ENCODE data around the gene DPY19L1.
A peak's percentile ranks its signal among the peaks of the same experiment; 100 is the strongest.
"Not testable (repeated sequence)": the region's sequence is repeated elsewhere in the genome, so short reads cannot be mapped to it uniquely, and the experiment has no call there.

The DPY19L1 gene

DNA sequence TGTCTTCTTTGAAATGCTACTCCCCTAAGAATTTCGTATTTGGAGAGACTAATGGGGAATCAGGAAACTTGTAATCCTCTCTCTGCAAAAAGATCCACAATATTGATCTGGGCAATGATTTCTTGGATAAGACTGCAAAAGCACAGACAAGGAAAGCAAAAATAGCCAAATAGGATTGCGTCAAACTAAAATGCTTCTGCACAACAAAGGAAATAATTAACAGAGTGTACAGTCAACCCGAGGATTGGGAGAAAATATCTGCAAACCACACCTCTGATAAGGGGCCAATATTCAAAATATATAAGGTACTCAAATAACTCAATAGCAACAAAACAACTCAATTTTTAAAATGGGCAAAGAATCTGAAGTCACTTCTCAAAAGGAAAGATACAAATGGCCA is 52.1 kb downstream of the DPY19L1 start:
- not testable (repeated sequence) for DNase-seq

DNA sequence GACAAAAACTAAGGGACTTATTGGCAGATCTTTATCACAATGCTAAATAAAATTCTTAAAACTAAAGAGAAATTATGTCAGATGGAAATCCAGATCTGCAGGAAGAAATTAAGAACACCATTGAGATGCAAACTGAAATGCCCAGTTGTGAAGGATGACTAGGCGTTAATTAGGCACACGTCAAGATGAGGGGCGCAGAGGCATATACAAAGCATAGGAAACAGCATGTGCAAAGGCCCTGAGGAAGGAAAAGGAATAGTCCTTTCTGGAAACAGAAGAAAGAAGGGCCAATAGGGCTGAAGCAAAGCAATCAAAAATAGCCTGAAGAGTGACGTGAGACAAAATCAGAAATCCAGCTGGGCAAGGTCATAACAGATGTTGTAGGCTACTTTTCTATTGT is 53.1 kb downstream of the DPY19L1 start:
- DNase-seq, result not testable (repeated sequence)

DNA sequence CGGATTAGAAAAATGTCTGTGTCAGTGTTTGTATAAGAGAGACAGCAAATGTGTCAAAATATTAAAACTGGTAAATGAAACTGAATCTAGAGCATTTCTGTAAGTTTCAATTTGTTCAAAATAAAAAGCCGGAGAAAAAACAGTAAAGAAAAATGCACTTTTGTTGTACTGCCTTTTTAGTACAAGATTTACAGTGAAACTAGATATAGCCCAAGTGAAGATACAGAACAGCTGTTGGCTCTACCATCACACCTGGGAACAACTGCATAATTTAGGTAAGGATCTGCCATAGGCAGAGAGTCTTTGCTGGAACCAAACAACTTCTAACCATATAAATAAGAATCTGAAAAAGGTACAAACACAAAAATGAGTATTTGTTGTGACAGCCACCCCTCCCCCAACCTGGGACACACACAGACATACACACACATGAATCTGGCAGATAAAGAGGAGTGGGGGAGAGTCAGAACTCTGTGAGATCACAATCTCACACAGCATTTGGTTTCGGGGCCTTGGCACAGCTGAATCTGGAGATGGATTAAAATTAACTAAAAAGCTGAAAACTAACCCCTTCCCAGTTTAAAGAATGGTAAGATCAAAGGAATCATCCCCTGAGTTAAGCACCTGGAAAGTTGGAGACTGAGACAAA is 54.8 kb downstream of the DPY19L1 start:
- DNase-seq, result no peak

DNA sequence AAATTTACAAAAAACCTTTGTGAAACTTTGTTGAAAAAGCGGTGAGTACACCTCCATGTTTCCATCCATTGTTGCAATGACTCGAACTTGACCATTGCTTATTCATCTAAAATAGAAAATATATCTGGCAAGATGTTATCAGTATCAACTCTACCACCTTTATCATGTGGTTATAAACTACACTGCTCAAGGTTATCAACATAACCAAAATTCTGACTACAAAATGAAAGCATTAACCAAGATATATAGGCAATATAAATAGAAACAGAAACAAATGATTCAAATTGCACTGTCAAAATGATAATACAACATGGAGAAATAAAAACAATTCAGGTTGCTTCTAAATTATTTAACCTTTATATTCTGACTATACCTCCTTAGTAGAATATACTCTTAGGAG is 58.2 kb downstream of the DPY19L1 start:
- not testable (repeated sequence) for DNase-seq

DNA sequence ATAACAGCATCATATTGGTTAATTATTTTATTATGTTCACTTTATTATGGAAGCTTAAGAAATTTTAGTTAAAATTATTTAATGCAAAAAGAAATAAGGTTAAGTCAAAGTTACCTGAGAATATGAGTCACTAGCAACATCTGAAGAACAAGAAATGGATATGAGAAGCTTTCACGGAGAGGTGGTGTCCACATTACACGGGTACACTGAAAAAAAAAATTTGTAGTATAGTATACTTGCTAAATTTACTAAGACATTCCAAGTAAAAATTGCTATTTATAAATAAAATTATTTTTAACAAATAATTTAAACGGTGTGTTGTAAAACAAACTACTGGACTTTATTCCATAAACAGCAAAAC is 63.9 kb downstream of the DPY19L1 start:
- DNase-seq, result no peak

DNA sequence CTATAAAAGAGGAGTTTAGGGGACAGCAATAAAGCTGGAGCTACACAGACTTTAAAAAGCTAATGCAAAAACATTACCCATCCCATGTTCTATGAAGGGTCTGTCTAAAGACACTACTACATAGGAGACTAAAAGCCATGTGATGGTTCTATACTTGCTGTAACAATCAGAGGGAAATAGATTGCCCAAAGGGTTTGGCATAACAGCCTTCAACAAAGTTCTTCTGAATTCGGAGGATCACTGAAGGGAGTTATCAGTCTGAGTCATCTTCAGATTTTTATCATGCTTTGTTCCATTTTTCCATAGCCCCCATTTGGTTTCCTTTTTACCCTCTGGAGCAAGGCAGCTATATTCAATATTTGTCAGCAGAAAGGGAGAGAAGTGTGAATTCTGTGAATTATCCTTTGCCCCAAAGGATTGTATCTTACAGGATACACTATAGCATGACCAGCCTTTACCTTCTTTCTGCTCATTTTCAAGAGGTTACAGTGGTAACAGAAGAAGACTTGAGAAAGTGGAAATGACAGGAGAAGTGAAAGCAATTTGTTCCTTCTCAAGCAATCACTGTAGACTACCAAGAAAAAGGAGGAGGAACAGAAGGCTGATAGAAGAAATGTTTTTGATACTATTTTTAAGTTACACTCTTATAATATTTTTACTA is 64.4 kb downstream of the DPY19L1 start:
- not testable (repeated sequence) for DNase-seq

DNA sequence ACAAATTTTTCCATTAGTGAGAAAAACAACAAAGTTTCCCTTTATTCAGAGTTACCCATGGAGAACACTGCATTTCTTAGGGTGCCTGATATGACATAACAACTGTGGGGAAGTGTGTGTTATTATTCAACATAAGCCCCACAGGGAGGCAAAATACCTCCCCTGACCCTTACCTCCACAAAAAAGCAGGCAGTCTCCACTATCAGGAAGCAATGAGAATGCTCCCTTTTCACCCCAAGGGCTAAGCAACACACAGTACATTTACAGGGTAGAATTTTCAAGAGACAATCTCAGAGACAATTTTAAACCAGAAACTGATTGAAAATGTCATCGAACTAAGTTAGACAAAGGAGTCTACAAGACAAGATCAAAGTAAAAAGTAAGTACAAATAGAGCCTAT is 69.5 kb downstream of the DPY19L1 start:
- not testable (repeated sequence) for DNase-seq

DNA sequence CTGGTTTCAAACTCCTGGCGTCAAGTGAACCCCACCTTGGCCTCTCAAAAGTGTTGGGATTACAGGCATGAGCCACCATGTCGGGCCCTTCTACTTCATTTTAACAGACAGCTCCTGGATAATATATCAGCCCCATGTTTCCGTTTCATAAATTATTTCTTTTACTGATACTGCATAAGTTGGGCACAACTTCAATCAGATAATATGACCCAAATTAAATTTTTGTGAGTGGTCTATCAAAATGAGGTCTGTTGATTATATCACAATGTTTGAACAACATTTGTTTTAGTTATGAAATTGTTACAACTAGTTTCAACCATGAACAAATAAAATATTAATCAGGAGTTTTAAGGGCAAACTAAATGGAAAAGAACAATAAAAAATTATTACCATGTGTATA is 70.8 kb downstream of the DPY19L1 start:
- not testable (repeated sequence) for DNase-seq

DNA sequence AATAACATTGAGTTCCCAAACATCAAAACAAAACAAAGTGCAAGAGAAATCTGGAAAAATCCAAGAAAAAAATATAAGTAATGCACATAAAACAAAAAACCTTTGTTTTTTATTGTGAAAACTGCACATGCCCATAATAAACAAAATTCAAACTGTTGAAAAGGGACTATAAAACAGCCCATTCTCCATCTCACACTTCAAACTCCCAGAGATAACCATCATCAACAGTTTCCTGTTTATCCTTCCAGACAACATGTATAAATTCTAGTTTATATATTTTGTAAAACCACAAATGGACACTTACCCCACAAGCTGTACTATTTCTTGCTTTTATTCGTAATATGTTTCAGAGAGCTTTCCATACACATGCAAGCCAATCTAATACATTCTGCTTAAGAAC is 79.3 kb downstream of the DPY19L1 start:
- no peak for DNase-seq

DNA sequence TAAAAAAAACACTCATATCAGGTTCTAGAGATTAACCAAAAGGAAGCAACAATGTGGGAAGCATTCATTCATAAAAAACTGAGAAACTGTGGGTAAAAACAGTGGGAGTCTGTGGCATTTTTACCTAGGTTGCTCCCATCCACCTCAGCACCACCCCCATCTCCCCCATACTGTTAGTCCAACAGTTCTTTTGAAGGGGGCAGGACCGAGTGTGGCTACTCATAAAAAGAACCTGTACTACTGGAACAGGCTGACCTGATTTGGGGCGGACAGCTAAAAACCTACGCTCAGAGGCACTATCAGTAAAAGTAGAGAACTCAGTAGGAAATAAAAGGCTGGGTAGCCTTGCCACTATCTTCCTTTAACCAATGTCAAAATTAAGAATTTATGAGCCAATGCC is 84.5 kb downstream of the DPY19L1 start:
- no peak for DNase-seq

DNA sequence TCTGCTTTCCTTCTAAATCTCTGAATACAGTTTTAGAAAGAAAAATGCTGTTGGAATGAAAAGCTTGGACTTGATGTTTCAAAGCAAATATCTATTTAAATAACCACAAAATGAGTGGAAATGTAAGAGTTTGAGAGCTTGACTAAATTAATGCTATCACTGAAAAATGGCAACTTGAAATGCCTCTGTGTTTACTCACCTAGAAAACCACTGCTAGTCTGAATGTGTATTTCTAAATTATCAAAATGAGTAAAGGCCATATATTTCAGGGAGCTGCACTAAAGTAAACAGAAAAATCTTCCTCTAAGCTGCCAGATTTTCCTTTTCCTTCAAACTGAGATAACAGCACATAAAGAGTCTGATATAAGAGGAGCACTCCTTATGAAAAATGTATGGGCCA is 87.9 kb downstream of the DPY19L1 start:
- DNase-seq, result no peak

DNA sequence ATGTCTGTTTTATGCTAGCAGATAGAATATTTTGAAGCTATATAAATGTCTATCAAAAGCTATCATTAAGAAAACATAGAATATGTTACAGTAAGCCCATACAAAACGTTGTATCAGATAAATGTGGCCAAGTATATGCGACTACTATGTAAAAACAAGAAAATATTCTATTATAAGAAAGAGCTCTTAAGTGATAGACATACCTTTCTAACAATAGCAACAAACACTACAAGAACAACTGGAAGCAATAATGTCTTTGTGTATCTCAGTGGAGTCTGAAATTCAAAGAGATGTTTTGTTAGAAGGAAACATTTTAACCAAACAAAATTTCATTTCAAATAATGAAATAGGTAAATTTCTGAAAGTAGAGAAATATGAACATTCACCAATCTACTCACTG is 89.9 kb downstream of the DPY19L1 start:
- DNase-seq, result not testable (repeated sequence)

DNA sequence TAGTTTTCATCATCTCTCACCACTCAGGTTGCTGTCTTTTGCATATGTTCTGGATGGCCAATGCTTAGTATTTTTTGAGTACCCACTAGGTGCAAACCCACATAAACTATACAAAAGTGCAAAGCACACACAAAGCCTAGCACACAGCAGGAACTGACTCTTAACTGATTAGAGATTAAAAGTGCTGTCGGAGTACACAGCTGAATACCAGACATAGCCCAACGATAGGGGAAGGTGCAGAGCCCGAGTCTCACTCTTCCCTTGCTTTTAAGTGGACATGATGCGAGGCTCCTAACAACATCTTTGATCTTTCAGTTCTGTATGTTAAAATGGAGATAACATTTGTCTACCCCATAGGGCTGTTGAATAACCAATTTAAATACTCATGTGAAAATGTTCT is 90.8 kb downstream of the DPY19L1 start:
- no peak for DNase-seq

DNA sequence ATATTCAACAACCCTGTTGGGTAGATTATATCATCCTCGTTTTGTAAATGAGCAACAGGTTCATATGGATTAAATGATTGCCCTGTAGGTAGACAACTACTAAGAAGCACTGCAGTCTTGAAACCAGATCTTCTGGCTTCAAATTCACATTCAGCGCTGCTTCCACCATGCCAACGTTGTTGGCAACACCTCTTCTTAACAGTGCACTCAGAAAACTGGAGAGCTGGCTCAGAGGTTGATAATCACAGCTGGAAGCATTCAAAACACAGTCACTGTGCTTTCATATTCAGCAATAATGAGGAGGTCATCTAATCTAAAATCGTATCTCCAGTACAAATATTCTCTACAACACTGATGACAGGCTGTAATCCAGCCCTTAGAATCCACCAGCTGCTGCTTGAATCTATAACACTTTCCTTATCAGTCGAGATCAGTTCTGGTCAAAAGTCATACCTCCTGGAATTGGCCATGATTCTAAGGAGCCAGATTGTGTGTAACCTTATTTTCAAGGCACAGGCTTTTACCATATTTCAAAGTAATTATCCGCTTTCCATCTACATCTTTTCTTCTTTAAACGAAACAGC is 91.3 kb downstream of the DPY19L1 start:
- DNase-seq, result not testable (repeated sequence)

DNA sequence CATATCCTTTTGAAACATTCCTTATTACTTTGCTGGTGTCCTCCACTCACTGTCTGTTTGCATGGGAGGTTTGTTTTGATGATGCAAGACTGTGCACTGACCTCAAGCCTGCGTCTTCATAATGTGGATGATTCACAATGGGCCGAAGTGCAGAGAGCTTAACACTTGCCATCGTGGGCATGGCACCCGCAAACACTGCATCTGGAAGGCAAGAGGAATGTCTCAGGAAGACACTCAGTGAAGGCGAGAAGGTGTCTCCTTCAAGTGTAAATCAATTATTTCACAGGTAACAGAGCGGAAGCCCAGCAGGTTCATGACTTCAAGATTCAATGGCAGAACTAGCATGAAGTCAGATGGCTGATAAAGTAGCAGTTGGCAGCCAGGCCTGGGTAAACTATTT is 98.1 kb downstream of the DPY19L1 start:
- no peak for DNase-seq

DNA sequence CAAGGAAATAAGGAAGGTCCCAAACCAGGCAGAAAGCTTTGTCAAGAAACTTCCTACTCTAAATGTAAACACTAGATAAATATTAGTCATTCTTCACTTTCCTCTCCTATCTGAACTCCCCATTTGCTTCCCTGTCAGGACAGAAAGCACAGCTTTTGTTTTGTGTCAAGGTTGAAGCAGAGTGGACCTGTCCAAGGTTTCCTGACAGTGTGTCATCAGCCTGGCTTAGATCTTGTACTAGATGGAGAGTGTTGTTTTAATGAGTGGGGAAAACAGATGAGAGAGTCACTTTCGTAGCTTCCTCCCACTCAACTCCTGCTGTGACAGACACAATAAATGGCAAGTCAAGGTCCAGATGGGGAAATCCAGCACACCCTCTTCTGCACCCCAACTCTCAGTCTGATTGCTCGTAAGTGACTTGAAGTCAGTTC is 101.5 kb downstream of the DPY19L1 start:
- DNase-seq, result not testable (repeated sequence)

DNA sequence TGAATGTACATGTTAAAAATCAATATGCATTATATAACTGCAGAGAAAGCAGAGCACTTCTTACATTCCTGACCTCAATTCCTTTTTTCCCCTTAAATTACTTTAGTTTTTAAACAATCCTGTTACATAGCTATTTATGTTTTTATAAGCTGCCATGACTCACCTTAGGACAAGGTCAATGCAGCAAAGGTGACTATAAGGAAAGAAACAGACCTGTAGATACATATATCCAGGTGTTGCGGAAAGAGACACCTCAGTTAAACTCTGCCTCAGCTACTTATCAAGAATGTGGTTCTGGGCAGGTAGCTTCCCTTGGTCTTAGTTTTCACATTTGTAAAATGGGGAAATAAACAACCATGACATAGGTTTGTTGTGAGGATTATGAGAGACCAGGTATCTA is 105.5 kb downstream of the DPY19L1 start:
- DNase-seq, result no peak

DNA sequence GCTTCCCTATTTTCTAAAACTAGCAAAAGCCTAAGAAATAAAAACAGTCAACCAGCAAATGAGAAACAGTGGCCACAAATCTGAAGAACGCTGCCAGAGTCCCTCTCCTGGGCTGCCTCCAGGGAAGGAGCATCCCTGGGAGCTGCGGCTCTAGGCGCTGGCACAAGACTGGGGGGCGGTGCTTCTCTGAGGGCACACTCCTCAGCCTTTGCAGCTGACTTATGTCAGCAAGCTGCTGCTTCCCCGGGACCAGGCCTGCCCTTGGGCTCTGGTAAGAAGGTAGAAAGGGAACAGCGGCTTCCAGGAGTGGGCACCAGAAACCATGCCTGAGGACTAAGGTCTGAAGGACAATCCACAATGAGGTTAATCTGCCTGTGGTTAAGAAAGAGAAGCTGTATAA is 107.5 kb downstream of the DPY19L1 start:
- not testable (repeated sequence) for DNase-seq

DNA sequence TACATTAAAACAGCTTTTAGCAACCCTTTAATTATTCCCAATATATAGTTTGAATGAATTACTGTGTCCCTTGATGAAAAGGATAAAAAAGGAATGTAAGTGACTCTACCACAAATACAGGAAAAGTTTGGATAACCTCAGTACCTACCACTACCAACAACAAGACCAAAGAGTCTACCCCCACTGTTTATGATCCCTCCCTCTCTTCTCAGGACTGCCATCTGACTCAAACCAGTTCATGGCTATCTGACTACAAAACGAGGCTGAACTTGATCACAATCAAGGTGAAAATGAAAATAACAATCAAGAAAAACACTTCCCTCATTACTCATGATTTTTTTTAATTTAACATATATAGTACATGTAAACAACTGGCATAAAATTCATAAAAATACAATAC is 108.7 kb downstream of the DPY19L1 start:
- DNase-seq, result no peak

DNA sequence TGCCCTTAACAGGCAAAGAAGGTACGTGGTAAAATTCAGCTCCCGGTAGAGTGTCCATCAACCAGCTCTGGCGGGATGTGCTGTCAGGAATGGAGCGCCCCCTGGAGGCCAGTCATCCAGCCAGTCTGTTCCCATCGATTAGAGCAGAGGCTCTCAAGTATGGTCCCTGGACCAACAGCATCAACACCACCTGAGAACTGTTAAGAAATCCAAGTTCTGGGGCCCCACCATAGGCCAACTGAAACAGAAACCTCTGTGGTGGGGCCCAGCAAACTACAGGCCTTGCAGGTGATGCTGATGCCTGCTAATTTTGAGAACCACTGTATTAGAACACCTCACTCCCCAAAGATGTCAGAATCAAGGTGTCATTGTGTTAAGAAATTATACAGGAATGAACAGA is 109.2 kb downstream of the DPY19L1 start:
- DNase-seq, result peak; percentile 43 to 53

DNA sequence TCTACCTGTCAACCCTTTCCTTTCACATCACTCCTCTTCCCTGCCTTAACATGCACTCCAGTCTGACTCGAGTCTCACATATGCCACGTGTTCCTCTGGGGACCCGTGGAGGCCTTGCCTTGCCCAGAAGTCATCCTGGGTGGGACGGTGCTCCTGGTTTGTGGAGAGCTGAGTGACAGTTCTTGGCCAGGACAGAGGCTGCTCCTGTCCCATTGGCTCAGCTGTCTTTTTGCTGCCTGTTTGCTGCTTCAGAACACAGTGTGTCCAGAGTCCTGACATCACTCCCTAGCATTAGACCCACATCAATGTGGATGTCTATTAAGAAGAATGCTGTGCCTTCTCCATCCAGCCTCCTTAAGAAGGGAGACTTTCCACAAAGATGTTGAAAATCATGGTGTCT is 116.8 kb downstream of the DPY19L1 start:
- not testable (repeated sequence) for DNase-seq

DNA sequence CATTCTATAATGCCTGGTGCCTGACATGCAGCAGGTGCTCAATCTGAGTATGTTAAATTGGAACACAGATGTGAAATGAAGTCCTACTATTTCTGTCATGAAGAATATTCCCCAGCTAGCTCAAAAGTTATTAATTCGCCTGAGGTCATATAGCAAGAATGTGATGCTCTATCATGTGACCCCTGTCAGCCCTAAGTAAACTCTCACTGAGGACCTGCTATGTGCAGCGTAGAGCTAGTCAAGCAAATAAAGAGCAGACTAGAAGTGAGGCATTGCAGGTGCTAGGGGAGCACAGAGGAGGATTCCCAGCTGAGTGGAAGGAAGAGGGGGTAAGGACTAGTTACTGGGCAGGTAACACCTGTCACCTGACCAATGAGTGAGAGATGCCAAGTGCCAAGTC is 118.2 kb downstream of the DPY19L1 start:
- not testable (repeated sequence) for DNase-seq

DNA sequence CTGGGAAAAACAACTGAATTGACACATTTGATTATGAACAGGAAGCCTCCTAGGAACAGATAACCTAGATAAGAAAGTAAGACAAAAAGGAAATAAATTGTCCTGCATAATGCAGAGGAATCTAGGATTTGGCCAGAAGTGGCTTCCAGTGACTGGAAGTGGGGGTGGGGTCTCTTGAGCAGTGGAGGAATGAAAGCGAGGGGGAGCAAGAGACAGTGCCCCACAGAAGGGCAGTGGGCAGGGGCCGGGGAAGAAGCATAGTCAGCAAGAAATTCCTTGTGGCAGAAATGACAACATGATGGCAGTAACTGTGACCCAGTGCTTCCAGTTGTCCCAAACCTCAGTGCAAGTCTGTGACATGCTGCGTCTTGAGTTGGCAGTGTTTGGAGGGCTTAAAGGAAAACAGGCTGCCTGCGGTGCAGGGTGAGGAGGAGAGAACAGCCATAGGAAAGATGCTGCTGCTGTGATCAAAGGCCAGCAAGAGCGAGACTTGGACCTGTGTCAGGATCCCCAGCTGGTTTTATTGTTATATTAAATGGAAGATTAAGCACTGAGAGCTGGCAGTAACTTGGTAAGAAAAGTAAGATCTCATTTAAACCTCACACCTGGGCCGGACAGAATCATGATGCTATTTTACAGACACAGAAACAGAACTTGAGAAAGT is 119.0 kb downstream of the DPY19L1 start:
- DNase-seq, result not testable (repeated sequence)

DNA sequence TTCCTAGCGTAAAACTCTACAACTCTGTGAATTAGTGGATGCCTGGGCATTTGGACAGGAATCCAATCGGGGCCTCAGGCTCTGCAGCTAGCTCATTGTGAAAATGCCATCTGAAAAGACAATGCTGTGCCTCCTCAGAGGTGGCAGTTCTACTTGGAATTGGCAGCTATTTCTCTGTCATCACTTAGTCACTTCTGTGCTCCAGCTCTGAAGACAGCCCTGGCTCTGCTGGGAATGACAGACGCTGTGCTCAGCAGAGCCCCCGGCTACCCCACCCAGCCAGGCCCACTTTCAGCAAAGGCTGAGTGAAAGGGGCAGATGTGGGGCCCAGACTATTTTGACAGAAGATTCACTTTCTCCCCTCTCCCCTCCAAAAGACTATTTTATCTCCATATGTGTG is 119.8 kb downstream of the DPY19L1 start:
- not testable (repeated sequence) for DNase-seq

Measured in stimulated activated CD4-positive, alpha-beta T cell treated with anti-CD3 and anti-CD28 coated beads, Interleukin-2, amount 100 ng/mL, for 48 hours (primary cell).